Kidney (tissue), 14 donors: ENCODE results near the gene MYBPH. TPM values are rescaled to one million over a fixed set of nuclear protein-coding genes. Genes with fewer than 3 reads are reported as not detected.

Experiments used
- DNase-seq, 5 donors: peaks; one replicate each; pipeline ENCODE4 v3.0.0-alpha.2; 2013 to 2020
- FAIRE-seq: peaks from 2 replicates; lab custom pipeline; 2012; peaks lifted over from hg19 to GRCh38; lab: Jason Lieb, UNC
- H3K27ac ChIP-seq, 2 donors: one replicate each; pipeline ENCODE4 v1.7.0; 2013; ENCODE audit warnings: low read depth in 2 of 2, low read length in 2 of 2, inconsistent platforms in 1 of 2
- H3K27me3 ChIP-seq: one replicate; pipeline ENCODE4 v1.7.1; 2013; ENCODE audit warnings: low read length, inconsistent platforms; ENCODE audit not compliant: control insufficient read depth, insufficient read depth
- H3K36me3 ChIP-seq, 3 donors: one replicate each; pipeline versions ENCODE4 v1.7.0 to v1.7.1; 2013; ENCODE audit warnings: low read length in 3 of 3, control low read depth in 1 of 3, inconsistent platforms in 1 of 3; ENCODE audit not compliant: insufficient read depth in 3 of 3, control insufficient read depth in 2 of 3
- H3K4me1 ChIP-seq, 3 donors: one replicate each; pipeline versions ENCODE4 v1.7.0 to v1.7.1; 2013; ENCODE audit warnings: low read length in 3 of 3, inconsistent platforms in 1 of 3, low read depth in 1 of 3; ENCODE audit not compliant: control insufficient read depth in 2 of 3, insufficient read depth in 2 of 3
- H3K4me3 ChIP-seq, 3 donors: one replicate each; pipeline versions ENCODE4 v1.7.0 to v1.8.1; 2013; ENCODE audit warnings: low read length in 3 of 3, control low read depth in 1 of 3, inconsistent platforms in 1 of 3
- H3K9ac ChIP-seq, 3 donors: one replicate each; pipeline versions ENCODE4 v1.7.0 to v1.7.1; 2013; ENCODE audit warnings: low read length in 3 of 3, control low read depth in 1 of 3, inconsistent platforms in 1 of 3
- H3K9me3 ChIP-seq, 3 donors: one replicate each; pipeline versions ENCODE4 v1.7.0 to v1.7.1; 2013; ENCODE audit warnings: low read length in 3 of 3, control low read depth in 1 of 3, inconsistent platforms in 1 of 3; ENCODE audit not compliant: control insufficient read depth in 2 of 3, insufficient read depth in 1 of 3
- CTCF ChIP-seq: IDR thresholded peaks from 3 replicates; pipeline ENCODE4 v1.5.1; 2012; ENCODE audit warnings: mild to moderate bottlenecking, moderate library complexity, borderline replicate concordance; ENCODE audit not compliant: insufficient read depth; ENCODE audit errors: extremely low read depth
- intact Hi-C: fragments of 100-400 bp; cut with DNase I; formaldehyde crosslinking; loops from one replicate; pipeline ENCODE4 v1.11.1; 2022
- polyA plus RNA-seq: library from polyadenylated mRNA; stranded (reverse); fragments of 350-450 nt; fragmentation: Illumina TruSeq; extraction: RNeasy Lipid Tissue Mini Kit (QIAGEN cat#74804); gene quantifications from one replicate; pipeline ENCODE4 v1.2.3, GENCODE V29; 2014; ENCODE audit warnings: low read depth, low replicate concordance; ENCODE audit not compliant: insufficient read depth
- total RNA-seq: library from RNA; stranded (reverse); fragmentation: NEBNext Ultra II Directional; extraction: Animal tissue kit (Norgen Biotek cat#: 25700); gene quantifications from one replicate; pipeline ENCODE4 v1.2.1, GENCODE V29; 2021
- donor health status: control.
- donor health status: control.
- donor health status: control.
- donor health status: control.
- donor health status: control.
- donor health status: DM: yes; HTN: yes; CAD: no.
- donor health status: Normal renal cell carcinoma (clear cell type).

The MYBPH gene
- total and polyA plus RNA-seq, 2 donors from 2014 or later: 2.3 TPM; not detected in 1

- Histone ChIP-seq H3K36me3 (no peaks in the 10 kb centered on the region), H3K4me3 (no peak overlapping the region), H3K9me3 (no peaks in the 10 kb centered on the region), H3K27me3 (no peaks in the 10 kb centered on the region), H3K4me1 (peaks cover 0 to 4% (median 3%) of the 10 kb centered on the region in 3 donors), H3K9ac (no peak overlapping the region), H3K27ac (no peak overlapping the region)
- DNase-seq (peak in 1 of 5 donors; percentile 6), FAIRE-seq (no peak)
- TF ChIP-seq CTCF: no peak
- intact Hi-C loops: no loop called here
Measured at GRCh38 chr1:203121186-203122015, 54.2 kb downstream of the MYBPH start.

- TF ChIP-seq CTCF: no peak
- Histone ChIP-seq H3K9me3 (no peaks in the 10 kb centered on the region), H3K27ac (no peak overlapping the region), H3K4me1 (no peaks in the 10 kb centered on the region), H3K9ac (no peak overlapping the region), H3K36me3 (no peaks in the 10 kb centered on the region), H3K27me3 (no peaks in the 10 kb centered on the region), H3K4me3 (no peak overlapping the region)
- DNase-seq (no peak), FAIRE-seq (no peak)
- intact Hi-C loops: no loop called here
Measured at GRCh38 chr1:203120325-203121153, 55.1 kb downstream of the MYBPH start.

Other genes with a start within 250 kb of the MYBPH start
- 28.2 TPM for gene KLHL12, start 248.6 kb downstream of the MYBPH start, total RNA-seq
- 27.5 TPM for gene KLHL12, start 248.6 kb downstream of the MYBPH start, polyA plus RNA-seq
- 66.8 TPM for gene ADIPOR1, start 217.5 kb downstream of the MYBPH start, total RNA-seq
- gene ADIPOR1, start 217.5 kb downstream of the MYBPH start, polyA plus RNA-seq: 70.0 TPM
- 52.7 TPM for gene CYB5R1, start 208.6 kb downstream of the MYBPH start, total RNA-seq
- 94.8 TPM for gene CYB5R1, start 208.6 kb downstream of the MYBPH start, polyA plus RNA-seq
- gene TMEM183A, start 168.5 kb downstream of the MYBPH start, total RNA-seq: 47.9 TPM
- gene TMEM183A, start 168.5 kb downstream of the MYBPH start, polyA plus RNA-seq: 47.5 TPM
- gene PPFIA4, start 149.3 kb downstream of the MYBPH start, total RNA-seq: 1.7 TPM
- gene PPFIA4, start 149.3 kb downstream of the MYBPH start, polyA plus RNA-seq: 5.2 TPM
- not detected for gene MYOG, start 89.8 kb downstream of the MYBPH start, total RNA-seq
- gene MYOG, start 89.8 kb downstream of the MYBPH start, polyA plus RNA-seq: not detected
- gene ADORA1, start 48.1 kb downstream of the MYBPH start, total RNA-seq: 4.9 TPM
- gene ADORA1, start 48.1 kb downstream of the MYBPH start, polyA plus RNA-seq: 21.2 TPM
- gene CHI3L1, start 10.9 kb upstream of the MYBPH start, total RNA-seq: 49.5 TPM
- gene CHI3L1, start 10.9 kb upstream of the MYBPH start, polyA plus RNA-seq: 96.6 TPM
- gene CHIT1, start 53.8 kb upstream of the MYBPH start, total RNA-seq: 1.1 TPM
- gene CHIT1, start 53.8 kb upstream of the MYBPH start, polyA plus RNA-seq: not detected
- 59.9 TPM for gene BTG2, start 129.7 kb upstream of the MYBPH start, total RNA-seq
- 156 TPM for gene BTG2, start 129.7 kb upstream of the MYBPH start, polyA plus RNA-seq
- gene FMOD, start 175.3 kb upstream of the MYBPH start, total RNA-seq: 22.3 TPM
- 7.0 TPM for gene FMOD, start 175.3 kb upstream of the MYBPH start, polyA plus RNA-seq